GM12874 (cell line): Measurements from ENCODE around the gene STPG3.

Experiments used
- TF ChIP-seq, protein P1 (sequence below): IDR thresholded peaks from 2 replicates; pipeline ENCODE4 v1.5.1; 2011; ENCODE audit warnings: low read depth, mild to moderate bottlenecking, control low read depth, low read length, moderate library complexity; ENCODE audit not compliant: insufficient read depth

Gene STPG3

DNA sequence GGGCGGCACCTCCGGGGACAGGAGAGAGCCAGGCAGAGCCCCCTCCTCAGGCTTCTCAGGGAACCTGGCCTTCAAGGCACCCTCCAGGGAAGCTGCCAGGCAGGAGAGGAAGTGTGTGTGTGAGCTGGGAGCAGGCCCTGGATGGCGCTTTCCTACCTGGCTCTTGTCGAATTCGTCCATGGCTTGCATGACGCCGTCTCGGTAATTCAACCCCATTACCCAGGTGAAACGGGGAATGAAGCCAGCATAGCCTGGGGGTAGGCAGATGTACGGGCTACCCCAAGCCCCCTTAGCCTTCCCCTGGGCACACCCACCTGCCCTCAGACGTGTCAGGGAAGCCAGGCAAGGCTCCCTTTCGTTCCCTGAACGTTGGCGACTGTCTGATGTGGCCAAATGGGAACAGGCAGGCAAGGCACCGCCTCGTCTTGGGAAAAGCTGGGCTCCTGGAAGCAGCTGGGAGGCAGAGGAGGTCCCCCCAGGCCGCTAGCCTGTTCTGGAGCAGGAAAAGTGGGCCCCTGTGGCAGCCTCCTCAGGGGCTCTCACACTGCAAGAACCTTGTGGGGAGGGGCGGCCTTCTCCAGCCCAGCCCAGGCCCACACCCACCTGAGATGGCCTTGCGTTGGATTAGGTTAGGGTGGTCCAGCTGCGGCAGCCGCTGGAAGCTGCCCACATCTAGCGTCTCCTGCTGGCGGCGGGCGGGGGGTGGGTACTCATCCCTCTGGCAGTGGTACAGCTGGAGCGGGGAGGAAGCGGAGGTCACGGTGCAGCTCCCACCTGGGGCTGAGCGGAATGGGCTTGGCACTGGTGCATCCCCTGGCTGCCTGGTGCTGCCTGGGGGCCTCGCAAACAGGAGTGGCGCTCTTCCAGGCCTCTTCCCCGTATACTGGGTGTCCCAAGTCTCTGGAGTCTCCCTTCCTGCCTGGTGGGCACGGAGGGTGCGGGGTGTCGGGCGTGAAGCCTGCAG, 6.3 kb upstream of the STPG3 start:
- TF ChIP-seq, protein P1, sequence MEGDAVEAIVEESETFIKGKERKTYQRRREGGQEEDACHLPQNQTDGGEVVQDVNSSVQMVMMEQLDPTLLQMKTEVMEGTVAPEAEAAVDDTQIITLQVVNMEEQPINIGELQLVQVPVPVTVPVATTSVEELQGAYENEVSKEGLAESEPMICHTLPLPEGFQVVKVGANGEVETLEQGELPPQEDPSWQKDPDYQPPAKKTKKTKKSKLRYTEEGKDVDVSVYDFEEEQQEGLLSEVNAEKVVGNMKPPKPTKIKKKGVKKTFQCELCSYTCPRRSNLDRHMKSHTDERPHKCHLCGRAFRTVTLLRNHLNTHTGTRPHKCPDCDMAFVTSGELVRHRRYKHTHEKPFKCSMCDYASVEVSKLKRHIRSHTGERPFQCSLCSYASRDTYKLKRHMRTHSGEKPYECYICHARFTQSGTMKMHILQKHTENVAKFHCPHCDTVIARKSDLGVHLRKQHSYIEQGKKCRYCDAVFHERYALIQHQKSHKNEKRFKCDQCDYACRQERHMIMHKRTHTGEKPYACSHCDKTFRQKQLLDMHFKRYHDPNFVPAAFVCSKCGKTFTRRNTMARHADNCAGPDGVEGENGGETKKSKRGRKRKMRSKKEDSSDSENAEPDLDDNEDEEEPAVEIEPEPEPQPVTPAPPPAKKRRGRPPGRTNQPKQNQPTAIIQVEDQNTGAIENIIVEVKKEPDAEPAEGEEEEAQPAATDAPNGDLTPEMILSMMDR: no peak

DNA sequence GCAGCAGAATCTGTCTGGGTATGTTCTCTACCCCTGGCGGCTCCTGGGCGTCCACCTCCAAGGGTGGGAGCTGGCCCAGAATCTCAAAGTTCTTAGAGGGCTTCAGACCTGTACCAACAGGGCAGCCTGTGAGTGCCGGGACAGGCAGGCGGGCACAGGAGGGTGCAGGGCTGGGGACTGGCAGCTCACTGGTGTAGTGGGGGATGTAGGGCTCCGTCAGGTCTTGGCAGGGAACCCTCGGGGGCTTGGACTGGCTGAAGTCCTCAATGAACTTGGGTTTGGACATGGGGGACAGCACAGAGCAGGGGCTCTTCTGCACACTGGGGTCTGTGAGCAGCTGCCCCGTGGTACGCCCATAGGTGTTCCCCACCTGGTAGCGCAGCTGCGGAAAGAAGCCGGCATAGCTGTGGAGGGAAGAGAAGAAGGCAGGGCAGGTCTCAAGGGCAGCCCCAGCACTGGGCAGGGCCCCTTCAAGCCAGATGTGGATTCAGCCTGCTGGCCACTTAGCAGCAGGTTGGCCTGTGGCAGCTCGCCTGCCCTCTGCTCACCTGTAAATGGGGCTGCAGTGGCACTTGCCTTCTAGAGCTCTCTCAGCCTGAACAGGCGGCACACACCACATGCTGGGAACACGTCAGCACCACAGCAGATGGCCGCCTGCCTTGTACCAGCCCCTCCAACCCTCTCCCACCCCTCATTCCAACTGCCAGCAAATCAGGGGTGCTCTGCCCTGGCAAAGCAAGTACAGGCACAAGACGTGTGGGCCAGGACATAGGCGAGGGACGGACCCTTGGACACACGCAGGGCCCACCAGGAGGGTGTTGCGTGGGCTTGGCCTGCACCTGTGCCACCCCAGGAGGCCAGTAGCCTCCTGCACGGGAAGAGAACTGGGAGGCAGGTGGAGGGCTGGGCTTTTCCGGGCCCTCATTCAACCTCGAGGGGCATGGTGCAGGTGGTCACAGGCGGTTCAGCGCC, 5.3 kb upstream of the STPG3 start:
- TF ChIP-seq, protein P1: no peak

DNA sequence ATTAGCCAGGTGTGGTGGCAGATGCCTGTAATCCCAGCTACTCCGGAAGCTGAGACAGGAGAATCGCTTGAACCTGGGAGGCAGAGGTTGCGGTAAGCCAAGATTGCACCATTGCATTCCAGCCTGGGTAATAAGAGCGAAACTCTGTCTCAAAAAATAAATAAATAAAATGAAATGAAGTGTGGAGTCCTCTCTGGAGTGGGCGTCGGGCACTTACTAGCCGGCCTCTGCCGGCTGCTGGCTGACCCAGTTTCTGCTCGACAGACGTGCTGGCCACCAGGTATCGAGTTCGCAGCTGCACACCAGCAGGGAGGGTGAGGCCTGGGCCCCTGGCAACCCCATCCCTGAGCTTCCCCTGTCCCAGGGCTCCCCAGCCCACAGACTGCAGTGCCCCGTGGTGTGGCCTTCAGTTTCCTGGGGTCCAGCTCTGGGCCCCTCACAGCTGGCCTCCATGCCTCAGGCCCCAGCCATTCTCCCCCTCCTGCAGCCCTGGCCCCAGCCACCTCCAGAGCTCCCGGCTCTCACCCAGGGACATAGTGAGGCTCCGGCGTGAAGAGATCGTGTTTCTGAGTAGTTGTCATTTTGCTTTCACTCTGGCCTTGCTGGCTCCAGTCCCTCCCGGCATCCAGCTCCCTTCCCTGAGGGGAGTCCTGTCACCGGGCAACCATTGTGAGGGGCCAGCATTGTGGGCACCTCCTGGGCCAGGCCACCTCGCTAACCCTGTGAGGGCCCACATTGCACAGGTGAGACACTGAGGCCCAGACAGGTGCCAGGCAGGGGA, 3.8 kb upstream of the STPG3 start:
- TF ChIP-seq, protein P1: no peak

DNA sequence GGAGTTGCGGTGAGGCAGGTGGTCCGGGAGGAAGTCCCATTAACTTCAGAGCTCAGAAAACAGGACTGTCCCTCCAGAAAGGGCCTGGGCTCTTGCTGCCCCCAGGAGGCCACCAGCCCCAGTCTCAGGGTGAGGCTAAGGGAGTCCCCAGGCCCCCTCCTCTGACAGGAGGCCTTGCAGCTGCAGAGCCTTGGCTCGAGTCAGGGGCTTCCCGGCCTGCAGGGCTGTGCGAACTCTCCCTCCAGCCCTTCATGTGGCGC, 3.2 kb upstream of the STPG3 start:
- TF ChIP-seq, protein P1: no peak

DNA sequence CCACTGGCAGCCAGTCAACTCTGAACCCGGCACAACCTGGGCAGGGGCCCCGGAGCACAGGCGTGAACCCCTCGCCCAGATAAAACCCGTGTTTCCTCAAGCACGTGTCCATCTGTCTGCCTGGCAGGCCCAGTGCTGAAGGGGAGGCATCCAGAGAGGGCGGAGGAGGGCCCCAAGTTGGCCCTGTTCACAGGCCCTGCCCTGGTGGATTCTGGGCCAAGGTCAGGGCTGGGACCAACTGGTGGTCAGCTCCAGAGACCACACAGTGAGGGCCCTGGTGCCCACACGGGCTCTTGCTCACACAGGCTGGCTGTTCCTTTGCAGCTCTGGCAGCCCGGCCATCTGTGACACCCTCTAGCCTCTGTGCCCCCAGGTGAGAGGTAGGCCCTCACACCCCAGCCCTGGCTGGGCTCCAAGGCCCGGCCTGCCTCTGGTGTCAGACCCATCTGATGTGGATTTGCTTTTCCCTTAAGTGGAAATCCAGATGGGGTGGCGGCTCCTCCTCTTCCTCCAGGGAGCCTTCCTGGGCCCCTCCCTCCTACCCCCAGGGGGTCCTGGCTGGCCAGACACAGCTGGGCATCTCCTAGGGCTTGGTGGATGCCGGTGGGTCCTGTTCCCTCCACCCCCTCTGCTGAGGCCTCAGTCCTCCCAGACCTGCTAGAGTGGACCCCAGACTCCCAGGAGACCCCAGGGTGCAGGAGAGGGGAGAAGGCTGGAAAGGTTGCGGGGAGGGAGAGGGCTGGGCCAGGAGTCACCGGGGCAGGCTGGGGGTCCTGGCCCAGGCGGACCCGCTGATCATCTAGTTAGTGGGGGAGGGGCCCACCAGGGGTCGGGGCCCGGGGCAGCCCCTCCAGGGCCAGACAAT, 525 bp upstream of the STPG3 start:
- TF ChIP-seq, protein P1: no peak

DNA sequence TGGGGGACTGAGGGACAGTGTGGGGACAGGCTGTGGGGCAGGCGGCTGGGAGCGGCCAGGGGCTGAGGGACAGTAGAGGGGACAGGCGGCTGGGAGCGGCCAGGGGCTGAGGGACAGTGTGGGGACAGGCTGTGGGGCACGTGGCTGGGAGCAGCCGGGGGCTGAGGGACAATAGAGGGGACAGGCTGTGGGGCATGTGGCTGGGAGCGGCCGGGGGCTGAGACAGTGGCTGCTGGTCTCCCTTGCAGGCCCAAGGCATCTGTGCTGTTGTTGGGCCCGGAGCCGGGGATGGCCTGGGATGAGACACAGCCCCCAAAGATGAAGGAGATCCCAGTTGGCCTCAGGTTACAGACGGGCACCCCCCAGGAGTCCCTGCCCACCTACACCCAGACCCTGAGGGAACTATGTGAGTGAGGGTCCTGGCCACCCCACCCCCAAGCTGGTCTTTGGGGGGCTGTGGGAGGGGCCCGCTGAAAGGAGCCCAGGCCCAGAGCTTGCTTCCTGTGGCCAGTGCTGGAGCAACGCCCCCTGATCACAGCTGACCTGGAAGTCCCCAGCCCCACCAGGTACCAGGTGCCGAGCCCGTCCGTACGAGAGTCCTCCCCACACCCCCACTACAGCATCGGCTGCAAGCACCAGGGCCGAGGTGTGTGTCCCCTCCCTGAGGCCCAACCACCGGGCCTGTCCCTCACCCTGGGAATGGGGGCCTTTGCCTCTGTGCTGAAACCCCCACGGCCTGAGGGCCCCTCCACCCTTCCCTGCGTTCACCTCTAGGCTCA, 593 bp downstream of the STPG3 start:
- TF ChIP-seq, protein P1: no peak
